Neural cell (in vitro differentiated cells): ENCODE measurements around the gene UGT1A8.

Experiments
- EP300 ChIP-seq: fragments of 450-650 bp; conservative IDR thresholded peaks from 2 replicates; pipeline ENCODE4 v1.6.1; 2014; ENCODE audit warnings: antibody characterized with exemption, mild to moderate bottlenecking, moderate library complexity; ENCODE audit not compliant: poor library complexity, severe bottlenecking
- EZH2 ChIP-seq: fragments of 200-600, 300-800 bp; shearing (Covaris generic), sonication (generic); IDR thresholded peaks from 2 replicates; pipeline ENCODE4 v1.6.1; 2014; ENCODE audit warnings: antibody characterized with exemption, low read length, borderline replicate concordance, mild to moderate bottlenecking; ENCODE audit not compliant: insufficient read depth, poor library complexity, severe bottlenecking
- TF ChIP-seq, protein P1 (sequence below): fragments of 450-650 bp; IDR thresholded peaks from 2 replicates; pipeline ENCODE4 v1.5.1; 2014; ENCODE audit warnings: antibody characterized with exemption, mild to moderate bottlenecking, moderate library complexity; ENCODE audit not compliant: poor library complexity, severe bottlenecking
- TF ChIP-seq, protein P2 (sequence below): IDR thresholded peaks from 2 replicates; pipeline ENCODE4 v1.6.1; 2012; ENCODE audit warnings: borderline replicate concordance

DNA sequence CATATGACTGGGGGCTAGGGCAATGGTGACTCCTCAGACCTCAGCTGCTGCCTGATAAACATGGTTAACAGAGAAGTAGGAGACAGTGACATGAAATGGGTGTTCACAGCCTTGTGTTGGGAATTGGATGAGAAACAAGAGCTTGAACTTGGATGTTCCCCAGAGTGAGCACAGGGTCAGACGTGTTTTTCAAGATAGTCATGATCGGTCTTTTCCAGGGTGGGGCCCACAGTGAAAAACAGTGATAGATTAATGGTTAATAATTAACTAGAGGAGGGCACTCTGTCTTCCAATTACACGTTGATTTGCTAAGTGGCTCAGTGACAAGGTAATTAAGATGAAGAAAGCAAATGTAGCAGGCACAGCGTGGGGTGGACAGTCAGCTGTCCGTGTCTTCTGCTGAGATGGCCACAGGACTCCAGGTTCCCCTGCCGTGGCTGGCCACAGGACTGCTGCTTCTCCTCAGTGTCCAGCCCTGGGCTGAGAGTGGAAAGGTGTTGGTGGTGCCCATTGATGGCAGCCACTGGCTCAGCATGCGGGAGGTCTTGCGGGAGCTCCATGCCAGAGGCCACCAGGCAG, 111.4 kb downstream of the UGT1A8 start, which contains the start of gene UGT1A3:
- TF ChIP-seq, protein P1, sequence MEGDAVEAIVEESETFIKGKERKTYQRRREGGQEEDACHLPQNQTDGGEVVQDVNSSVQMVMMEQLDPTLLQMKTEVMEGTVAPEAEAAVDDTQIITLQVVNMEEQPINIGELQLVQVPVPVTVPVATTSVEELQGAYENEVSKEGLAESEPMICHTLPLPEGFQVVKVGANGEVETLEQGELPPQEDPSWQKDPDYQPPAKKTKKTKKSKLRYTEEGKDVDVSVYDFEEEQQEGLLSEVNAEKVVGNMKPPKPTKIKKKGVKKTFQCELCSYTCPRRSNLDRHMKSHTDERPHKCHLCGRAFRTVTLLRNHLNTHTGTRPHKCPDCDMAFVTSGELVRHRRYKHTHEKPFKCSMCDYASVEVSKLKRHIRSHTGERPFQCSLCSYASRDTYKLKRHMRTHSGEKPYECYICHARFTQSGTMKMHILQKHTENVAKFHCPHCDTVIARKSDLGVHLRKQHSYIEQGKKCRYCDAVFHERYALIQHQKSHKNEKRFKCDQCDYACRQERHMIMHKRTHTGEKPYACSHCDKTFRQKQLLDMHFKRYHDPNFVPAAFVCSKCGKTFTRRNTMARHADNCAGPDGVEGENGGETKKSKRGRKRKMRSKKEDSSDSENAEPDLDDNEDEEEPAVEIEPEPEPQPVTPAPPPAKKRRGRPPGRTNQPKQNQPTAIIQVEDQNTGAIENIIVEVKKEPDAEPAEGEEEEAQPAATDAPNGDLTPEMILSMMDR: no peak
- TF ChIP-seq, protein P2, sequence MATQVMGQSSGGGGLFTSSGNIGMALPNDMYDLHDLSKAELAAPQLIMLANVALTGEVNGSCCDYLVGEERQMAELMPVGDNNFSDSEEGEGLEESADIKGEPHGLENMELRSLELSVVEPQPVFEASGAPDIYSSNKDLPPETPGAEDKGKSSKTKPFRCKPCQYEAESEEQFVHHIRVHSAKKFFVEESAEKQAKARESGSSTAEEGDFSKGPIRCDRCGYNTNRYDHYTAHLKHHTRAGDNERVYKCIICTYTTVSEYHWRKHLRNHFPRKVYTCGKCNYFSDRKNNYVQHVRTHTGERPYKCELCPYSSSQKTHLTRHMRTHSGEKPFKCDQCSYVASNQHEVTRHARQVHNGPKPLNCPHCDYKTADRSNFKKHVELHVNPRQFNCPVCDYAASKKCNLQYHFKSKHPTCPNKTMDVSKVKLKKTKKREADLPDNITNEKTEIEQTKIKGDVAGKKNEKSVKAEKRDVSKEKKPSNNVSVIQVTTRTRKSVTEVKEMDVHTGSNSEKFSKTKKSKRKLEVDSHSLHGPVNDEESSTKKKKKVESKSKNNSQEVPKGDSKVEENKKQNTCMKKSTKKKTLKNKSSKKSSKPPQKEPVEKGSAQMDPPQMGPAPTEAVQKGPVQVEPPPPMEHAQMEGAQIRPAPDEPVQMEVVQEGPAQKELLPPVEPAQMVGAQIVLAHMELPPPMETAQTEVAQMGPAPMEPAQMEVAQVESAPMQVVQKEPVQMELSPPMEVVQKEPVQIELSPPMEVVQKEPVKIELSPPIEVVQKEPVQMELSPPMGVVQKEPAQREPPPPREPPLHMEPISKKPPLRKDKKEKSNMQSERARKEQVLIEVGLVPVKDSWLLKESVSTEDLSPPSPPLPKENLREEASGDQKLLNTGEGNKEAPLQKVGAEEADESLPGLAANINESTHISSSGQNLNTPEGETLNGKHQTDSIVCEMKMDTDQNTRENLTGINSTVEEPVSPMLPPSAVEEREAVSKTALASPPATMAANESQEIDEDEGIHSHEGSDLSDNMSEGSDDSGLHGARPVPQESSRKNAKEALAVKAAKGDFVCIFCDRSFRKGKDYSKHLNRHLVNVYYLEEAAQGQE: no peak
- TF ChIP-seq EZH2 (no peak), EP300 (no peak)
